IMR-90 (cell line): ENCODE results near the gene SSNA1. TPM values are rescaled to one million over a fixed set of nuclear protein-coding genes. Genes with fewer than 3 reads are reported as not detected.

Experiments used
- ATAC-seq: fragments of 200-7000 bp; cut with Tn5 transposase; 2 replicates; pipeline ENCODE4 v1.9.1; 2020; ENCODE audit warnings: low read depth, mild to moderate bottlenecking, moderate library complexity
- BruUV-seq: library from RNA; stranded (reverse); fragments of 400-500 nt; replicated peaks from 2 replicates; lab custom pipeline; 2021; lab: Mats Ljungman, UMichigan
- CTCF ChIA-PET: fragments of 300-600 bp; formaldehyde crosslinking; extraction: SDS; loops from one replicate; lab custom pipeline; 2021; ENCODE audit warnings: antibody characterized with exemption; lab: Yijun Ruan, JAX
- POLR2A ChIA-PET: fragments of 300-600 bp; sonication (Branson Sonifier 250); formaldehyde crosslinking; loops from one replicate; lab custom pipeline; 2022; ENCODE audit warnings: antibody characterized with exemption; ENCODE audit not compliant: unreplicated experiment; lab: Charles Lee
- DNase-seq: peaks from one replicate; pipeline ENCODE4 v3.0.0; 2013
- H2AFZ ChIP-seq: replicated peaks from 2 replicates; pipeline ENCODE3; 2013; ENCODE audit warnings: low read length, mild to moderate bottlenecking; ENCODE audit not compliant: poor library complexity
- H2AK5ac ChIP-seq: 2 replicates; pipeline ENCODE4 v1.6.1; 2013; ENCODE audit warnings: low read depth, low read length, inconsistent platforms
- H2AK9ac ChIP-seq: replicated peaks from 2 replicates; pipeline ENCODE3; 2013; ENCODE audit warnings: mild to moderate bottlenecking, low read depth, low read length, moderate library complexity; ENCODE audit not compliant: poor library complexity
- H2BK120ac ChIP-seq: 2 replicates; pipeline ENCODE4 v1.6.1; 2013; ENCODE audit warnings: low read depth, low read length, inconsistent platforms
- H2BK15ac ChIP-seq: 3 replicates; pipeline ENCODE4 v1.6.1; 2013; ENCODE audit warnings: low read depth, low read length, inconsistent platforms
- H2BK20ac ChIP-seq: 2 replicates; pipeline ENCODE4 v1.6.1; 2013; ENCODE audit warnings: low read depth, mild to moderate bottlenecking, inconsistent platforms, low read length, moderate library complexity
- H2BK5ac ChIP-seq: 2 replicates; pipeline ENCODE4 v1.6.1; 2013; ENCODE audit warnings: mild to moderate bottlenecking, low read depth, low read length, inconsistent platforms; ENCODE audit not compliant: poor library complexity, severe bottlenecking
- H3K14ac ChIP-seq: replicated peaks from 2 replicates; pipeline ENCODE4 v1.6.1; 2013; ENCODE audit warnings: low read depth, low read length, inconsistent platforms
- H3K18ac ChIP-seq: 2 replicates; pipeline ENCODE4 v1.6.1; 2013; ENCODE audit warnings: low read depth, low read length, control low read depth
- H3K23ac ChIP-seq: 2 replicates; pipeline ENCODE4 v1.6.1; 2013; ENCODE audit warnings: low read depth, low read length, inconsistent platforms
- H3K27ac ChIP-seq: 2 replicates; pipeline ENCODE4 v1.5.1; 2013; ENCODE audit warnings: mild to moderate bottlenecking, control low read depth, low read length; ENCODE audit not compliant: insufficient read depth
- H3K27me3 ChIP-seq: 2 replicates; pipeline ENCODE4 v1.6.1; 2013; ENCODE audit warnings: low read length; ENCODE audit not compliant: control insufficient read depth, insufficient read depth
- H3K36me3 ChIP-seq: 2 replicates; pipeline ENCODE4 v1.6.1; 2013; ENCODE audit warnings: low read length, mixed read lengths; ENCODE audit not compliant: control insufficient read depth, insufficient read depth
- H3K4ac ChIP-seq: 2 replicates; pipeline ENCODE4 v1.6.1; 2013; ENCODE audit warnings: low read depth, low read length, inconsistent platforms
- H3K4me1 ChIP-seq: 2 replicates; pipeline ENCODE4 v1.6.1; 2013; ENCODE audit warnings: low read length, mixed read lengths; ENCODE audit not compliant: control insufficient read depth, insufficient read depth
- H3K4me2 ChIP-seq: 2 replicates; pipeline ENCODE4 v1.6.1; 2013; ENCODE audit warnings: low read depth, mild to moderate bottlenecking, control low read depth, low read length, moderate library complexity
- H3K4me3 ChIP-seq: 2 replicates; pipeline ENCODE4 v1.5.1; 2013; ENCODE audit warnings: low read depth, mild to moderate bottlenecking, control low read depth, low read length, moderate library complexity; ENCODE audit not compliant: insufficient read depth
- H3K56ac ChIP-seq: 2 replicates; pipeline ENCODE4 v1.6.1; 2013; ENCODE audit warnings: low read length, inconsistent platforms; ENCODE audit not compliant: insufficient read depth; ENCODE audit errors: extremely low read depth
- H3K79me1 ChIP-seq, 2 experiments: 2 replicates each; pipeline ENCODE4 v1.6.1; 2013; ENCODE audit warnings: low read length in 2 of 2, inconsistent platforms in 1 of 2, low read depth in 1 of 2
- H3K9ac ChIP-seq: 2 replicates; pipeline ENCODE4 v1.6.1; 2013; ENCODE audit warnings: low read depth, low read length, control low read depth
- H3K9me1 ChIP-seq: 2 replicates; pipeline ENCODE4 v1.6.1; 2013; ENCODE audit warnings: low read length, inconsistent platforms; ENCODE audit not compliant: insufficient read depth
- H3K9me3 ChIP-seq: 2 replicates; pipeline ENCODE4 v1.6.1; 2013; ENCODE audit warnings: low read length; ENCODE audit not compliant: control insufficient read depth, insufficient read depth
- H4K20me1 ChIP-seq: 2 replicates; pipeline ENCODE4 v1.6.1; 2013; ENCODE audit warnings: low read length, inconsistent platforms; ENCODE audit not compliant: insufficient read depth
- H4K5ac ChIP-seq: 2 replicates; pipeline ENCODE4 v1.6.1; 2013; ENCODE audit warnings: mild to moderate bottlenecking, low read depth, low read length, control low read depth
- H4K8ac ChIP-seq, 2 experiments: 2 replicates each; pipeline ENCODE4 v1.6.1; 2013; ENCODE audit warnings: low read depth in 2 of 2, low read length in 2 of 2, control low read depth in 1 of 2, inconsistent platforms in 1 of 2
- H4K91ac ChIP-seq: 2 replicates; pipeline ENCODE4 v1.6.1; 2013; ENCODE audit warnings: low read depth, low read length, inconsistent platforms; ENCODE audit not compliant: insufficient read depth
- SMC3 ChIP-seq: fragments of 150-350 bp; IDR thresholded peaks from 2 replicates; pipeline ENCODE4 v1.6.1; 2016; ENCODE audit warnings: low read depth, mild to moderate bottlenecking, antibody characterized with exemption, low read length, moderate library complexity
- WGBS, 2 experiments: methylation state at CpG; one replicate each; pipeline versions ENCODE4 v1.1.5 to v1.1.7; 2013; ENCODE audit warnings: missing lambda C conversion rate in 2 of 2; ENCODE audit not compliant: insufficient read length in 1 of 2; ENCODE audit errors: extremely low coverage in 2 of 2; 5-methylcytosine and 5-hydroxymethylcytosine counted together
- dilution Hi-C: fragments of 300-500 bp; cut with HindIII; formaldehyde crosslinking; loops from one replicate; pipeline ENCODE4 v1.14.3; 2018; ENCODE audit warnings: low sequenced_read_pairs; ENCODE audit not compliant: unreplicated experiment
- in situ Hi-C: fragments of 300-500 bp; cut with MboI; formaldehyde crosslinking; loops from 3 replicates; pipeline ENCODE4 v1.14.3; 2019; ENCODE audit warnings: low sequenced_read_pairs, inconsistent platforms, mixed read lengths
- intact Hi-C: fragments of 100-400 bp; cut with micrococcal nuclease; formaldehyde crosslinking; loops from 2 replicates; pipeline ENCODE4 v1.10.0; 2022
- polyA plus RNA-seq, 3 experiments: library from polyadenylated mRNA; depleted of rRNA; stranded (reverse); fragments of >200 nt; gene quantifications; 2 replicates each; pipeline ENCODE4 v1.2.3, GENCODE V29; 2012; ENCODE audit warnings: low replicate concordance in 1 of 3
- total RNA-seq: library from RNA; depleted of rRNA; stranded (reverse); fragments of >200 nt; gene quantifications from 2 replicates; pipeline ENCODE4 v1.2.3, GENCODE V29; 2012

SSNA1 gene
- total and polyA plus RNA-seq, 2 of the 4 experiments (the other 2 are of a cell fraction): 55.7 to 86.7 TPM

GRCh38 chr9:137172901-137173795, 15.3 kb upstream of the SSNA1 start:
- ATAC-seq: no peak
- in situ Hi-C loops: no loop called here

More at GRCh38 chr9:137172901-137173795, 15.3 kb upstream of the SSNA1 start:
- Histone ChIP-seq H3K27ac (no peak overlapping the region), H4K91ac (no peak overlapping the region), H3K56ac (no peak overlapping the region), H3K4me2 (no peak overlapping the region), H4K8ac (no peak overlapping the region), H4K20me1 (no peaks in the 10 kb centered on the region), H2BK15ac (no peak overlapping the region), H3K4ac (no peak overlapping the region), H3K9me1 (no peaks in the 10 kb centered on the region), H3K4me3 (no peak overlapping the region), H3K4me1 (peaks cover 4% of the 10 kb centered on the region), H3K9me3 (no peaks in the 10 kb centered on the region), H2AK5ac (no peak overlapping the region), H2AK9ac (no peak overlapping the region), H3K79me1 (no peaks in the 10 kb centered on the region), H3K36me3 (peaks cover 5% of the 10 kb centered on the region; the same call in 1 of the 2 replicates), H2BK20ac (no peak overlapping the region), H2BK120ac (no peak overlapping the region), H3K23ac (no peak overlapping the region), H3K27me3 (peaks cover 40% of the 10 kb centered on the region), H3K9ac (no peak overlapping the region), H3K18ac (no peak overlapping the region), H3K14ac (no peak overlapping the region), H2BK5ac (no peak overlapping the region), H2AFZ (peak overlapping the region; percentile 21), H4K5ac (no peak overlapping the region)
- CTCF ChIA-PET: no interaction called here
- dilution Hi-C loops: no loop called here
- no peak for TF ChIP-seq SMC3
- POLR2A ChIA-PET: no interaction called here
- no TSS peak for BruUV-seq
- 69% methylated on average over 11 of the region's 21 CpGs; no CpG with 5 or more reads in 1 of the 2 experiments for WGBS, 2 experiments
- DNase-seq: no peak
- intact Hi-C loops: no loop called here
